ENCODE results near the gene SRBD1.
"Not testable (repeated sequence)": the region's sequence is repeated elsewhere in the genome, so short reads cannot be mapped to it uniquely, and the experiment has no call there.

The SRBD1 gene

GRCh38 chr2:45432406-45432805 lies 178.7 kb downstream of the SRBD1 start:
- H3K4me3 ChIP-seq (ENCODE audit: low read depth, low read length): no peak overlapping the region
- TF ChIP-seq CTCF (IDR thresholded peaks at IDR 0.05; ENCODE audit: low read depth, low read length, missing control alignments): no peak
- no peak for DNase-seq (ENCODE audit: low read depth)

DNA sequence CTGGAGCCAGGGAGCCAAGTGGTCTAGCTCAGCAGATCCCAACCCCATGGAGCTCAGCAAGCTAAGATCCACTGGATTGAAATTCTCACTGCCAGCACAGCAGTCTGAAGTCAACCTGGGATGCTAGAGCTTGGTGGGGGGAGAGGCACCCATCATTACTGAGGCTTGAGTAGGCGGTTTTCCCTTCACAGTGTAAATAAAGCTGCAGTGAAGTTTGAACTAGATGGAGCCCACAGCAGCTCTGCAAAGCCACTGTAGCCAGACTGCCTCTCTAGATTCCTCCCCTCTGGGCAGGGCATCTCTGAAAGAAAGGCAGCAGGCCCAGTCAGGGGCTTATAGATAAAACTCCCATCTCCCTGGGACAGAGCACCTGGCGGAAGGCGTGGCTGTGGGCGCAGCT lies 185.0 kb downstream of the SRBD1 start:
- not testable (repeated sequence) for H3K4me3 ChIP-seq (ENCODE audit: low read depth, low read length); DNase-seq (ENCODE audit: low read depth)

- TF ChIP-seq CTCF (IDR thresholded peaks at IDR 0.05; ENCODE audit: low read depth, low read length, missing control alignments): no peak
- DNase-seq (ENCODE audit: low read depth): no peak
- H3K4me3 ChIP-seq (ENCODE audit: low read depth, low read length): no peak overlapping the region
Measured at GRCh38 chr2:45422921-45423320, 188.1 kb downstream of the SRBD1 start.

- no peak for TF ChIP-seq CTCF (IDR thresholded peaks at IDR 0.05; ENCODE audit: low read depth, low read length, missing control alignments)
- DNase-seq (ENCODE audit: low read depth): no peak
- no peak overlapping the region for H3K4me3 ChIP-seq (ENCODE audit: low read depth, low read length)
Measured at GRCh38 chr2:45418532-45418931, 192.5 kb downstream of the SRBD1 start.

DNA sequence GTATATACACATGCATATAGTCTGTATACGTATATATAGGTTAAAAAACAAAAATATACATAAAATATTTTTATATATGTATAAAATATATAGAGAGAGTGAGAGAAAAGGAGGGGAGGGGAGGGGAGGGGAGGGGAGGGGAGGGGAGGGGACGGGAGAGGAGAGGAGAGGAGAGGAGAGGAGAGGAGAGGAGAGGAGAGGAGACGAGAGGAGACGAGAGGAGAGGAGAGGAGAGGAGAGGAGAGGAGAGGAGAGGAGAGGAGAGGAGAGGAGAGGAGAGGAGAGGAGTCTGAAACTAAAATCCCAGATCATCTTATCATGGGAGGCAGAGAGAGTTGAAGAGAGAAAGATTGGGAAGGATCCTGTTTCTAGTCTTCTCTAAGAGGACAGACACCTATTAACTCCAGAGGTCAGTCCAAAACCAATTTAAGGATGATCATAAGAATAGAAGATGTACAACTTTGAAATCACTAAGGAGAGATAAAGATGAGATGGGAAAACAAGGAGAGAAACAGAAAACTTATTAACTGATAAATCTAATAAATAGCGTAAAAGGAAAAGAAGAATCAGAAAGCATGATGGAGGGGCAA lies 195.4 kb downstream of the SRBD1 start:
- no peak for TF ChIP-seq CTCF (IDR thresholded peaks at IDR 0.05; ENCODE audit: low read depth, low read length, missing control alignments)
- H3K4me3 ChIP-seq (ENCODE audit: low read depth, low read length): no peak overlapping the region
- no peak for DNase-seq (ENCODE audit: low read depth)

DNA sequence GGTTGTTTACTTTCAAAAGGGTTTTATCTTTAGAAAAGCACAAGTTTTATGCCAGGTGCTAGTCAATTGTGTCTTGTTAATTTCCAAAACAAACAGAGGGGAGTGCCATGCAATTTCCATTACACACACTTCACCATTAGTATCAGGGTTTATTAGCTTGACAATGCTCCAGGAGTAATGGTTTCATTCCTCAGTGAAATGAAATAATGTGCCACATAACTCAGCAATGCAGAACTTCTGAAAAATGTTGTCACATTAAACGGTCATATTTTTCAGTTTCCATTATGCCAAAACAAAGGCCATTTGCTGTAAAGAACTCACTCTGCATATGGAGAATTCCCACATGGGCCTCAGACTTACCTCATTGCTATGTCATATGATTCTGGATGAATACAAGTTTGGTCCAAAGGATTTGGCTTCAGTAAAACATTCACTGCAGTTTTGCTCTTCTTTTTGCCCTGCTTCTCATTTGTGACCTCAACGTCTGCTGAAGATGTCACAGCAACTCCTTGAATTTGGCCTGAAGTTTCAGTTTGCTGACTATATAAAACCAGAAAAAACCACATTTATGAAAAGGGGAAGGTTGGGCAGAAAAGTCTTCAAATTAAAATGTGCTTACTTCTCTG lies 198.2 kb downstream of the SRBD1 start:
- no peak for TF ChIP-seq CTCF (IDR thresholded peaks at IDR 0.05; ENCODE audit: low read depth, low read length, missing control alignments)
- no peak for DNase-seq (ENCODE audit: low read depth)
- no peak overlapping the region for H3K4me3 ChIP-seq (ENCODE audit: low read depth, low read length)

GRCh38 chr2:45409677-45410076 lies 201.4 kb downstream of the SRBD1 start:
- no peak for DNase-seq (ENCODE audit: low read depth)
- H3K4me3 ChIP-seq (ENCODE audit: low read depth, low read length): no peak overlapping the region
- no peak for TF ChIP-seq CTCF (IDR thresholded peaks at IDR 0.05; ENCODE audit: low read depth, low read length, missing control alignments)

Data from GM12864 (cell line).